GM10248 (cell line): ENCODE measurements around the gene EPHX1.
"Not testable (repeated sequence)": the region's sequence is repeated elsewhere in the genome, so short reads cannot be mapped to it uniquely, and the experiment has no call there.

ENCODE experiments used
- CTCF ChIA-PET: fragments of 300-600 bp; sonication (Branson Sonifier 250); formaldehyde crosslinking; extraction: SDS; loops from one replicate; lab custom pipeline; 2021; ENCODE audit warnings: antibody characterized with exemption; lab: Yijun Ruan, JAX
- POLR2A ChIA-PET: fragments of 350-650 bp; sonication (Branson Sonifier 250); formaldehyde crosslinking; extraction: SDS; loops from one replicate; lab custom pipeline; 2020; ENCODE audit warnings: antibody characterized with exemption; lab: Yijun Ruan, JAX
- DNase-seq: peaks from one replicate; pipeline ENCODE4 v3.0.0; 2012; ENCODE audit errors: extremely low spot score
- CTCF ChIP-seq: IDR thresholded peaks from 2 replicates; pipeline ENCODE4 v1.5.1; 2012; ENCODE audit warnings: mild to moderate bottlenecking, low read depth; ENCODE audit errors: extremely low read depth, missing control alignments, control extremely low read depth

Gene EPHX1

GRCh38 chr1:225811622-225812487 is 1.9 kb downstream of the EPHX1 start:
- ChIA-PET CTCF (interaction anchor here (0.8 to 5.7 kb wide), 5 partner anchors 33 to 163 kb away, joined by 3 to 26 read pairs (median 3); partner anchors contain the start of gene SRP9), POLR2A (no interaction called here)
- TF ChIP-seq CTCF = no peak
- no peak for DNase-seq

DNA sequence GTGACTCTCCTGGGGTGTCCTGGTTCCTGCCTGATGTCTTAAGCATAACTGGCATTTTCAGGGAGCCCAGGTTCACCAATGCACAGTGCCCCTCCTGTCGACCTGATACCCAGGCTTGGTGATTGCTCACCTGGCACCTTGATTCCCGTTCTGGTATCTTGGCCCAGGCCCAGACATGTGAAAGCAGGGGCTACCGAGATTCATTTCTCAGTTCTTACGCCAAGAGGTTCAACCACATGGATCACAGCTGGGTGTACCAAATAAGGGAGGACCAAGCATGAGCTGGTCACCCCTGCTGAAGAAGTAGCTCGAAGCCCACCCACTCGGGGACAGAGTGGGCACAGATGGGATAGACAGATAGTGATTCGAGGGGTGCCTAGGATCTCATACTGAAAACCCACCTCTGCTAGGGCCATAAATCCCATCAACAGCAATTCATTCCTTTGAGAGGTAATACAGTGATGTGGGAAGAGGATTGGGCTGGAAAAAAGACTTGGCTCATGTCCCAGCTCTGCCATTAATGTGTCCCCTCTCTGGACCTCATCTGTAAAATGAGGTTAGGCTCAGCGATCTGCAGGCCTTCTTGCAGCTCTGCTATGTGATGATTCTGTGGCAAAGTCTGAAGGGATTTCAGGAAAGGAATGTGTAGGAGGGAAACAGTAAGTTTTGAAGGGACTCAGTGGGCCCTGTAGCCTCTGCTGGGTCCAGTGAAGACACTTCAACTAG is 2.7 kb downstream of the EPHX1 start:
- no peak for DNase-seq
- ChIA-PET POLR2A (no interaction called here), CTCF (interaction anchor here (1.3 to 5.7 kb wide), 3 partner anchors 34 to 99 kb away, joined by 3 to 26 read pairs (median 4); partner anchors contain the start of gene SRP9)
- TF ChIP-seq CTCF = no peak

- no peak for DNase-seq
- no peak for TF ChIP-seq CTCF
- ChIA-PET POLR2A (no interaction called here), CTCF (interaction anchor here (0.9 to 5.7 kb wide), 3 partner anchors 21 to 339 kb away, joined by 3 to 26 read pairs (median 4); partner anchors contain the start of gene SRP9)
These were observed 3.5 kb downstream of the EPHX1 start for GRCh38 chr1:225813214-225813964.

- no peak for DNase-seq
- POLR2A ChIA-PET = no interaction called here
- CTCF ChIA-PET = interaction anchor here (0.9 to 1.2 kb wide), 2 partner anchors 22 to 340 kb away, joined by 3 to 4 read pairs; no protein-coding TSS in a partner anchor
- TF ChIP-seq CTCF = no peak
These were observed 4.5 kb downstream of the EPHX1 start for GRCh38 chr1:225814381-225814780.

GRCh38 chr1:225815090-225815489 is 5.2 kb downstream of the EPHX1 start:
- DNase-seq, CTCF ChIA-PET, POLR2A ChIA-PET: not testable (repeated sequence)

GRCh38 chr1:225815526-225816178 is 5.7 kb downstream of the EPHX1 start:
- ChIA-PET CTCF (interaction anchor here (1.1 to 1.2 kb wide), 2 partner anchors 10 to 44 kb away, joined by 3 read pairs; no protein-coding TSS in a partner anchor), POLR2A (no interaction called here)
- TF ChIP-seq CTCF = no peak
- DNase-seq = no peak
